H1 (cell line): ENCODE measurements around the gene MGMT.

Source experiments
- CBX5 ChIP-seq: fragments of 300-800, 300-1000 bp; sonication (generic); IDR thresholded peaks from 2 replicates; pipeline ENCODE4 v1.7.1; 2016; ENCODE audit warnings: antibody characterized with exemption, low read length, low read depth
- CTCF ChIP-seq, 3 experiments: IDR thresholded peaks; 1 replicate in 2 of 3; 2 replicates in 1 of 3; pipeline versions ENCODE4 v1.5.1 to v1.6.1; 2011; ENCODE audit warnings: low read length in 3 of 3, mild to moderate bottlenecking in 3 of 3, inconsistent platforms in 2 of 3, low read depth in 1 of 3, moderate library complexity in 1 of 3; ENCODE audit not compliant: insufficient read depth in 1 of 3; ENCODE audit errors: control extremely low read depth in 1 of 3
- RXRA ChIP-seq: IDR thresholded peaks from 2 replicates; pipeline ENCODE4 v1.6.1; 2011; ENCODE audit warnings: low read depth, mild to moderate bottlenecking, low read length, moderate library complexity; ENCODE audit not compliant: insufficient read depth

- TF ChIP-seq CTCF (IDR thresholded peaks at IDR 0.05; ENCODE audit: control extremely low read depth in 1 of 3, insufficient read depth in 1 of 3, low read depth in 1 of 3, low read length in 3 of 3) (no peak), RXRA (no peak), CBX5 (no peak)
Measured at GRCh38 chr10:129815898-129816655, 349.0 kb downstream of the MGMT start.
